GM12878 (cell line): ENCODE results near the gene CFAP92. TPM values are rescaled to one million over a fixed set of nuclear protein-coding genes. Genes with fewer than 3 reads are reported as not detected.

Experiments used
- ATAC-seq: fragments of 200-7000 bp; cut with Tn5 transposase; 3 replicates; pipeline ENCODE4 v1.9.1; 2020; ENCODE audit warnings: mild to moderate bottlenecking, moderate library complexity
- BruUV-seq: library from RNA; stranded (reverse); fragments of 400-500 nt; replicated peaks from 2 replicates; lab custom pipeline; 2021; lab: Mats Ljungman, UMichigan
- CTCF ChIA-PET: fragments of 300-600 bp; sonication (Branson Sonifier 250); formaldehyde crosslinking; extraction: SDS; loops from one replicate; lab custom pipeline; 2021; ENCODE audit warnings: inconsistent platforms; lab: Yijun Ruan, JAX
- POLR2A ChIA-PET: fragments of 350-600 bp; formaldehyde crosslinking; extraction: SDS; loops from one replicate; lab custom pipeline; 2021; ENCODE audit warnings: inconsistent platforms; lab: Charles Lee
- RAD21 ChIA-PET: fragments of 300-600 bp; sonication (Branson Sonifier 250); formaldehyde crosslinking; loops from one replicate; lab custom pipeline; 2023; ENCODE audit warnings: antibody characterized with exemption; ENCODE audit not compliant: unreplicated experiment; lab: Charles Lee
- SMC1A ChIA-PET: fragments of 300-600 bp; sonication (Branson Sonifier 250); formaldehyde crosslinking; loops from one replicate; lab custom pipeline; 2023; ENCODE audit not compliant: unreplicated experiment, uncharacterized antibody; lab: Charles Lee
- DNase-seq: peaks from one replicate; pipeline ENCODE4 v3.0.0-alpha.2; 2011; ENCODE audit warnings: low read depth, low spot score
- FAIRE-seq: peaks from 3 replicates; lab custom pipeline; 2011; peaks lifted over from hg19 to GRCh38; lab: Jason Lieb, UNC
- H2AFZ ChIP-seq: 2 replicates; pipeline ENCODE4 v1.6.0; 2011; ENCODE audit warnings: low read depth, low read length, control low read depth; ENCODE audit not compliant: control insufficient read depth
- H3K27ac ChIP-seq: 2 replicates; pipeline ENCODE4 v1.5.1; 2011; ENCODE audit warnings: control low read depth; ENCODE audit not compliant: control insufficient read depth, insufficient read depth
- H3K27me3 ChIP-seq, 2 experiments: replicated peaks in 1 of 2; 2 replicates each; pipeline versions ENCODE4 v1.6.0 to v1.6.1; 2011; ENCODE audit warnings: low read length in 1 of 2; ENCODE audit not compliant: control insufficient read depth in 2 of 2, insufficient read depth in 2 of 2
- H3K36me3 ChIP-seq, 2 experiments: 2 replicates each; pipeline ENCODE4 v1.5.1; 2011; ENCODE audit warnings: low read length in 1 of 2; ENCODE audit not compliant: control insufficient read depth in 2 of 2, insufficient read depth in 2 of 2
- H3K4me1 ChIP-seq: 2 replicates; pipeline ENCODE4 v1.6.1; 2011; ENCODE audit warnings: mild to moderate bottlenecking, low read length, moderate library complexity, mixed read lengths; ENCODE audit not compliant: control insufficient read depth, insufficient read depth
- H3K4me2 ChIP-seq: 2 replicates; pipeline ENCODE4 v1.6.0; 2011; ENCODE audit warnings: control low read depth; ENCODE audit not compliant: control insufficient read depth, insufficient read depth
- H3K4me3 ChIP-seq: fragments of 200-600 bp; sonication (generic); 2 replicates; pipeline ENCODE4 v1.5.1; 2016
- H3K79me2 ChIP-seq: 2 replicates; pipeline ENCODE4 v1.6.0; 2011; ENCODE audit warnings: low read length; ENCODE audit not compliant: control insufficient read depth, insufficient read depth
- H3K9ac ChIP-seq: 2 replicates; pipeline ENCODE4 v1.8.0; 2011; ENCODE audit warnings: low read length, control low read depth, mixed read lengths; ENCODE audit not compliant: control insufficient read depth, insufficient read depth
- H3K9me3 ChIP-seq: replicated peaks from 3 replicates; pipeline ENCODE4 v1.5.1; 2011; ENCODE audit warnings: mild to moderate bottlenecking, low read length; ENCODE audit not compliant: control insufficient read depth, insufficient read depth
- H4K20me1 ChIP-seq: 2 replicates; pipeline ENCODE4 v1.6.0; 2011; ENCODE audit not compliant: control insufficient read depth, insufficient read depth
- BCL11A ChIP-seq: IDR thresholded peaks from 2 replicates; pipeline ENCODE4 v1.6.1; 2011; ENCODE audit warnings: low read depth, low read length
- CUX1 ChIP-seq: IDR thresholded peaks from 2 replicates; pipeline ENCODE4 v1.6.1; 2012; ENCODE audit warnings: improper control_type of control experiment, low read depth, low read length; ENCODE audit not compliant: insufficient replicate concordance
- IRF4 ChIP-seq: IDR thresholded peaks from 2 replicates; pipeline ENCODE4 v1.6.1; 2011; ENCODE audit warnings: low read depth, low read length
- JUNB ChIP-seq: IDR thresholded peaks from 2 replicates; pipeline ENCODE4 v1.6.1; 2016; ENCODE audit warnings: antibody characterized with exemption, mild to moderate bottlenecking
- JUND ChIP-seq: IDR thresholded peaks from 2 replicates; pipeline ENCODE4 v1.6.1; 2012; ENCODE audit warnings: low read depth, mild to moderate bottlenecking, low read length, improper control_type of control experiment, moderate library complexity
- NFIC ChIP-seq: IDR thresholded peaks from 2 replicates; pipeline ENCODE4 v1.6.1; 2012; ENCODE audit warnings: low read depth, mild to moderate bottlenecking, inconsistent platforms, low read length, moderate library complexity
- NFXL1 ChIP-seq: fragments of 450-650 bp; IDR thresholded peaks from 2 replicates; pipeline ENCODE4 v1.6.1; 2017; ENCODE audit warnings: antibody characterized with exemption, mild to moderate bottlenecking, borderline replicate concordance
- SREBF1 ChIP-seq: IDR thresholded peaks from 2 replicates; pipeline ENCODE4 v1.6.1; 2012; ENCODE audit warnings: mild to moderate bottlenecking, low read length
- TBL1XR1 ChIP-seq: IDR thresholded peaks from 2 replicates; pipeline ENCODE4 v1.6.1; 2012; ENCODE audit warnings: low read depth, low read length, improper control_type of control experiment
- USF1 ChIP-seq: IDR thresholded peaks from 2 replicates; pipeline ENCODE4 v1.6.1; 2011; ENCODE audit warnings: borderline replicate concordance, low read depth, mild to moderate bottlenecking, moderate library complexity, mixed read lengths, low read length; ENCODE audit not compliant: insufficient read depth; ENCODE audit errors: extremely low read length
- ZZZ3 ChIP-seq: IDR thresholded peaks from 2 replicates; pipeline ENCODE4 v1.6.1; 2011; ENCODE audit warnings: low read depth; ENCODE audit not compliant: control insufficient read depth, insufficient read length
- WGBS: methylation state at CpG from one replicate; pipeline ENCODE4 v1.1.6; 2016; ENCODE audit warnings: low lambda C conversion rate; ENCODE audit not compliant: insufficient replicate concordance, insufficient coverage; ENCODE audit errors: missing lambda C conversion rate; 5-methylcytosine and 5-hydroxymethylcytosine counted together
- in situ Hi-C: fragments of 300-500 bp; cut with MboI; formaldehyde crosslinking; loops from 9 replicates; pipeline ENCODE4 v1.14.3; 2018; ENCODE audit warnings: mixed read lengths
- intact Hi-C: fragments of 100-400 bp; cut with micrococcal nuclease; formaldehyde crosslinking; loops from one replicate; pipeline ENCODE4 v1.14.2; 2022; ENCODE audit not compliant: unreplicated experiment
- polyA plus RNA-seq, 11 experiments: library from polyadenylated mRNA; depleted of rRNA in 4 of 11; unstranded in 6 of 11; stranded (reverse) in 5 of 11; fragments of >200 nt; fragmentation: Nextera tagmentation in 4 of 11; fragmentation: Illumina TruSeq in 1 of 11; extraction: Ambion mirVana in 4 of 11; extraction: Trizol in 1 of 11; gene quantifications; 1 replicate in 1 of 11; 2 replicates in 10 of 11; pipeline versions ENCODE4 v1.2.1 to v1.2.3, GENCODE V29; 2011 to 2016; ENCODE audit warnings: inconsistent platforms in 2 of 11, missing spikeins in 2 of 11, low read depth in 1 of 11
- total RNA-seq, 4 experiments: library from RNA; depleted of rRNA in 3 of 4; stranded (reverse); fragments of >200 nt in 3 of 4; fragmentation: Illumina TruSeq in 1 of 4; extraction: Trizol in 1 of 4; gene quantifications; 2 replicates each; pipeline versions ENCODE4 v1.2.1 to v1.2.3, GENCODE V29; 2013 to 2021

CFAP92 gene
- total and polyA plus RNA-seq, 10 of the 15 experiments (the other 5 are each of a cell fraction or from before 2014, with no cell fraction given): 0.05 to 0.52 (median 0.14) TPM; not detected in 7

GRCh38 chr3:128965280-128965679 lies 28.6 kb downstream of the CFAP92 start (continued):
- no peak for TF ChIP-seq JUNB
- TF ChIP-seq USF1: no peak

- Histone ChIP-seq H4K20me1 (no peaks in the 10 kb centered on the region), H3K27ac (no peak overlapping the region), H3K4me1 (no peaks in the 10 kb centered on the region), H3K4me2 (no peak overlapping the region), H3K9me3 (no peaks in the 10 kb centered on the region), H3K36me3 (no peaks in the 10 kb centered on the region), H3K4me3 (no peak overlapping the region), H3K27me3 (no peaks in the 10 kb centered on the region), H2AFZ (no peak overlapping the region), H3K9ac (no peak overlapping the region), H3K79me2 (no peaks in the 10 kb centered on the region)
- SMC1A ChIA-PET: no interaction called here
- 96% methylated on average over 2 of the region's 2 CpGs for WGBS
- POLR2A ChIA-PET: no interaction called here
- TF ChIP-seq JUNB (no peak), ZZZ3 (no peak), NFXL1 (no peak), BCL11A (no peak), IRF4 (no peak), SREBF1 (no peak), CUX1 (no peak), NFIC (no peak), JUND (no peak), TBL1XR1 (no peak)
- CTCF ChIA-PET: interaction anchor here (3.2 kb wide), 1 partner anchor 14 kb away, joined by 11 read pairs; no protein-coding TSS in a partner anchor
- no TSS peak for BruUV-seq
- FAIRE-seq: no peak
- RAD21 ChIA-PET: no interaction called here
- intact Hi-C loops: no loop called here
- in situ Hi-C loops: no loop called here
- no peak for DNase-seq
- no peak for ATAC-seq
These were observed 37.4 kb downstream of the CFAP92 start for GRCh38 chr3:128956440-128956839.
